RKO (cell line): ENCODE measurements around the gene ZNF837.
A peak's percentile ranks its signal among the peaks of the same experiment; 100 is the strongest.
"Not testable (repeated sequence)": the region's sequence is repeated elsewhere in the genome, so short reads cannot be mapped to it uniquely, and the experiment has no call there.

Source experiments
- DNase-seq: peaks from one replicate; pipeline ENCODE4 v3.0.0-alpha.2; 2016; ENCODE audit warnings: low spot score

Gene ZNF837

GRCh38 chr19:58350001-58350861 lies 30.6 kb downstream of the ZNF837 start:
- no peak for DNase-seq

GRCh38 chr19:58349590-58349989 lies 31.2 kb downstream of the ZNF837 start:
- no peak for DNase-seq

- DNase-seq = not testable (repeated sequence)
These were observed 32.8 kb downstream of the ZNF837 start for GRCh38 chr19:58348080-58348479.

- peak; percentile 58 for DNase-seq
These were observed 33.6 kb downstream of the ZNF837 start for GRCh38 chr19:58346961-58347929.

- DNase-seq = no peak
These were observed 35.3 kb downstream of the ZNF837 start for GRCh38 chr19:58345558-58345957.

- DNase-seq = peak; percentile 35
These were observed 41.8 kb downstream of the ZNF837 start for GRCh38 chr19:58338825-58339558.

GRCh38 chr19:58338336-58338735 lies 42.5 kb downstream of the ZNF837 start:
- no peak for DNase-seq

GRCh38 chr19:58336820-58337219 lies 44.0 kb downstream of the ZNF837 start:
- DNase-seq = no peak

GRCh38 chr19:58336216-58336615 lies 44.6 kb downstream of the ZNF837 start:
- DNase-seq = no peak

GRCh38 chr19:58335630-58336029 lies 45.2 kb downstream of the ZNF837 start:
- no peak for DNase-seq

GRCh38 chr19:58334691-58335249 lies 46.1 kb downstream of the ZNF837 start:
- DNase-seq = no peak

GRCh38 chr19:58332697-58333096 lies 48.1 kb downstream of the ZNF837 start:
- DNase-seq = no peak

- DNase-seq = peak; percentile 80
These were observed 50.4 kb downstream of the ZNF837 start for GRCh38 chr19:58330458-58330857.

GRCh38 chr19:58328999-58329398 lies 51.8 kb downstream of the ZNF837 start:
- peak; percentile 22 for DNase-seq

GRCh38 chr19:58326914-58327726 lies 53.7 kb downstream of the ZNF837 start, which contains the start of gene ZSCAN22:
ZSCAN22 (plus strand) TSS chr19:58326994; CDS start chr19:58334803, 7,809 bp downstream.
- DNase-seq = peak; percentile 97

- DNase-seq = no peak
These were observed 54.3 kb downstream of the ZNF837 start for GRCh38 chr19:58326501-58326913.

GRCh38 chr19:58325311-58326022 lies 55.4 kb downstream of the ZNF837 start:
- peak; percentile 82 for DNase-seq

- DNase-seq = no peak
These were observed 61.6 kb downstream of the ZNF837 start for GRCh38 chr19:58319241-58319640.

GRCh38 chr19:58318297-58318696 lies 62.5 kb downstream of the ZNF837 start:
- DNase-seq = no peak
